CD4-positive, alpha-beta T cell treated with Interferon gamma for 1 hour (primary cell): Measurements from ENCODE around the gene GAS2L1.
"Not testable (repeated sequence)": the region's sequence is repeated elsewhere in the genome, so short reads cannot be mapped to it uniquely, and the experiment has no call there.

ENCODE experiments used
- DNase-seq: peaks from one replicate; pipeline ENCODE4 v3.0.0-alpha.2; 2020

The GAS2L1 gene

DNA sequence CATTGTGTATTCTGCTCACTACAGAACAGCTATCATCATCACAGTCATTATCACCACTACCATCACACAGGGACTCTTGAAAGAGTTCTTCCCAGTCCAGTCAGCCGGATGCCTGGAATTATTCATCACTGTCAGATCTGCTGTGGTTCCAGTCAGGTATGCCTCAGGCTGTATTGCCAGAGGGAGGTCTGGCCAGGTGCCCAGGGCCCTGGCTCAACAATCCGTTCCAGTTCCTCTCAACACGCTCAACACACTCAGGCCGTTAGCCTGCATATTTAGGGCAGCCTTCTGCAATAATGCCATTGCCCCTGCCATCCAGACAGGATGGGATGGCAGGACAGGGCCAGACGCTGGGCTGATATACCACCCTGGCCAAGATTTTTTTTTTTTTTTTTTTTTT is 37.7 kb downstream of the GAS2L1 start:
- DNase-seq, result no peak

- DNase-seq, result not testable (repeated sequence)
Measured at GRCh38 chr22:29344889-29345288, 38.4 kb downstream of the GAS2L1 start.

GRCh38 chr22:29345932-29346331 is 39.5 kb downstream of the GAS2L1 start:
- DNase-seq, result no peak

GRCh38 chr22:29346659-29347058 is 40.2 kb downstream of the GAS2L1 start:
- no peak for DNase-seq

DNA sequence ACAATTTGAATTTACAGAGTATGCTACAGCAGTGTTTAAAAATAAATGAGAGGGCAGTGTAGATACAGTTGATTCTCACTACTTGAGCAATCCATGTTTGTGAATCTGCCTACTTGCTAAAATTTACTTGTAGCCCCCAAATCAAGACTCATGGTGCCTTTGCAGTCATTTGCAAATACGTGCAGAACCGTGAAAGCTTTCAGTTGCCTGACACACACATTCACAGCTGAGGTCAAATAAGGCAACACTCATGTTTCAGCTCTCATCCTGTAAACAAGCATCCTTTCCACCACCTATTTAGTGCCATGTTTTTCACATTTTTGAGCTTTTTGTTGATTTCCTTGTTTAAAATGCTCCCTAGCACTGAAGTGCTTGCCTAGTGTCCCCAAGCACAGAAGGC is 41.6 kb downstream of the GAS2L1 start:
- no peak for DNase-seq

GRCh38 chr22:29348956-29349355 is 42.5 kb downstream of the GAS2L1 start:
- no peak for DNase-seq

DNA sequence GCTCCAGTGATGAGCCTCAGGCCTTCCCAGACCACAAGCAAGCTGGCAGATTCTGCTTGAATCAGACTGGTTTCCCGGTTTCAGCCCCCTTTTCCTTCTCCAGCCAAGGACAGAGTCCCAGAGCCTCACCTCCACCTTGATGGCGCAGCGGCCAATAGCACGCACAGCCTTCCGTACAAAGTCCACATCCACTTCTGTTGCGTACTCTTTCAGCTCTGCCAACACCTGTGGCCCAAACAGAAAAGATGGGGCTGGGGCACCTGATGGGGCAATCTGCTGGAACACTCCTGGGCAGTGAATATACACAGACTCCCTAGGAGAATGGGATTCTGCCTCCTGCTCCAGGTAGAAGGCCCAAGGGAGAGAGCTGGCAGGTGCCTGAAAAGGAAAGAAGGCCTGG is 44.6 kb downstream of the GAS2L1 start:
- no peak for DNase-seq

DNA sequence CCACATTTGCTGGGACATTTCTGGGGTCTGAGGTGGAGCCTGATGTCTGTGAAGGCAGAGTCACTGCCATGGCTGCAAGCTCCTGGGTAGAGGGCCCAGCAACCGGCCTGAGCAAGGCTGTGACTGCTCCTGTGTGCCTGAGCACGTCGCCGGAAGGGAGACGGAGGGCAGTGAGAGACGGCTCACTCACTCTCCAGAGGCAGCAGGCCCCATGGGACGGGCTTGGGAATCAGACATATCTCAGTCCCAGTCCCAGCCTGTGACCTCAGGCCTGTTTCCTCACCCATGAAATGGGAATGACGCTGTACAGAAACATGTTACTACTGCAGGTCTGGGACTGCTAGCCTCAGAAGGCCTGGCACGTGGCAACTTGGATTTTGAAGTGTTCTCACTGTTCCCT is 45.4 kb downstream of the GAS2L1 start:
- no peak for DNase-seq

- no peak for DNase-seq
Measured at GRCh38 chr22:29352778-29353177, 46.3 kb downstream of the GAS2L1 start.

DNA sequence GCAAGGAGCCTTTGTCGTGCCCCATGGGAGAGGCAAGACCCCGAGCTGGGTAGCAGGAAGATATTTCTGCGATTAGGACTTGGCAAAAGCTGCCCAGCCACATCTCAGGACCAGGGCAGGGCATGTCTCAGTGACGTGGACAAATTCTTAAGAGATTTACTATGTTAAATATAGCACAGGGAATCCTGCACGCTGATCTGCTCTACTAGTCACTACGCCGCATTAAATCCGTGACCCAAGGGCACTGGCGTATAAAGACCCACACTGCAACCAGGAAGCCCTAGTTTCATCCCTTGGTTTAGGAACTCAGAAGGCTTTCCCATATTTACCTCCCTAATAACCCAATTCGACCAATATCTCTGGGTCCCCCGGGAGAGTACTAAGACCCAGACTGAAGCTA is 46.8 kb downstream of the GAS2L1 start:
- no peak for DNase-seq

DNA sequence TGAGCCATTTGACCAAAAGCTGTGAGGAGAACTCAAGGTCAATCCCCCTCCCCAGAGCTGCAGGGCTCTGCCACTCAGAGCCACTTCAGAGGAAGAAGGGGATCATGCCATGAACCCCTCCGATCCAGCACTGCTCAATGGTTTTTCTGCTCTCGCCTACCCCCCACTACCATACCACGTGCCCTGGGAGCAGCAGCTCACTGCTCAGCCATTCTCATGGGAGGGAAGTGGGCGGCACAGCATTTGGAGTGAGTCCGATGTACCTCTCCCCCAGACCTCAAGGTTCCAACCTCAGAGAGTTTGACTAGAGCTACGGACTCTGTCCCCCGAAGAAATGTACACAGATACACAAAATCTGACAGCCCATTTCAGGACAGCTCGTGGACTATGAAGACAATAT is 47.4 kb downstream of the GAS2L1 start:
- DNase-seq, result no peak

GRCh38 chr22:29357193-29357890 is 50.9 kb downstream of the GAS2L1 start:
- not testable (repeated sequence) for DNase-seq

GRCh38 chr22:29359469-29359868 is 53.0 kb downstream of the GAS2L1 start:
- no peak for DNase-seq
